B cell (primary cell): ENCODE measurements around the gene WDR41. TPM values are rescaled to one million over a fixed set of nuclear protein-coding genes. Genes with fewer than 3 reads are reported as not detected.
"Not testable (repeated sequence)": the region's sequence is repeated elsewhere in the genome, so short reads cannot be mapped to it uniquely, and the experiment has no call there.

Source experiments
- ATAC-seq: fragments of 200-7000 bp; cut with Tn5 transposase; one replicate; pipeline ENCODE4 v1.10.0; 2021; ENCODE audit warnings: low read depth, mild to moderate bottlenecking, moderate number of reproducible peaks, moderate library complexity
- CTCF ChIA-PET: fragments of 350-600 bp; sonication (Branson Sonifier 250); formaldehyde crosslinking; loops from one replicate; lab custom pipeline; 2021; ENCODE audit warnings: antibody characterized with exemption, inconsistent platforms; lab: Charles Lee
- POLR2A ChIA-PET: fragments of 350-600 bp; sonication (Branson Sonifier 250); formaldehyde crosslinking; loops from one replicate; lab custom pipeline; 2021; ENCODE audit warnings: antibody characterized with exemption; lab: Charles Lee
- DNase-seq: peaks from one replicate; pipeline ENCODE4 v3.0.0; 2013
- H2AFZ ChIP-seq: 2 replicates; pipeline ENCODE4 v1.6.1; 2012; ENCODE audit warnings: mild to moderate bottlenecking, low read depth, low read length; ENCODE audit not compliant: insufficient read depth, poor library complexity, severe bottlenecking
- H3K27ac ChIP-seq, 2 donors: 1 replicate in 1 of 2; 2 replicates in 1 of 2; pipeline ENCODE4 v1.5.1; 2012 to 2013; ENCODE audit warnings: low read length in 2 of 2, mild to moderate bottlenecking in 2 of 2, moderate library complexity in 1 of 2
- H3K27me3 ChIP-seq, 4 experiments: fragments of 200-600 bp in 1 of 4; sonication (generic) in 1 of 4; replicated peaks in 1 of 4; 1 replicate in 2 of 4; 2 replicates in 2 of 4; pipeline versions ENCODE4 v1.6.1 to v1.7.0; 2013 to 2016; ENCODE audit warnings: low read length in 3 of 4, mild to moderate bottlenecking in 2 of 4, mixed read lengths in 1 of 4, moderate library complexity in 1 of 4; ENCODE audit not compliant: insufficient read depth in 4 of 4, control insufficient read depth in 3 of 4; ENCODE audit errors: control extremely low read depth in 1 of 4
- H3K36me3 ChIP-seq, 2 experiments: replicated peaks in 1 of 2; 1 replicate in 1 of 2; 2 replicates in 1 of 2; pipeline versions ENCODE4 v1.6.1 to v1.7.1; 2013; ENCODE audit warnings: low read length in 1 of 2; ENCODE audit not compliant: insufficient read depth in 2 of 2, control insufficient read depth in 1 of 2; ENCODE audit errors: control extremely low read depth in 1 of 2, extremely low read depth in 1 of 2
- H3K4me1 ChIP-seq, 2 donors: fragments of 200-600 bp in 1 of 2; sonication (generic) in 1 of 2; 1 replicate in 1 of 2; 2 replicates in 1 of 2; pipeline versions ENCODE4 v1.5.1 to v1.6.1; 2013 to 2017; ENCODE audit warnings: low read length in 2 of 2; ENCODE audit not compliant: control insufficient read depth in 2 of 2, insufficient read depth in 2 of 2
- H3K4me2 ChIP-seq: replicated peaks from 2 replicates; pipeline ENCODE3; 2012; ENCODE audit warnings: mild to moderate bottlenecking, low read depth, low read length; ENCODE audit not compliant: poor library complexity, severe bottlenecking
- H3K4me3 ChIP-seq, 5 experiments: fragments of 200-600 bp in 1 of 5; sonication (generic) in 1 of 5; 1 replicate in 3 of 5; 2 replicates in 2 of 5; pipeline versions ENCODE4 v1.5.1 to v1.7.0; 2011 to 2016; ENCODE audit warnings: low read length in 4 of 5, mild to moderate bottlenecking in 4 of 5, low read depth in 2 of 5, control low read depth in 1 of 5, moderate library complexity in 1 of 5; ENCODE audit not compliant: insufficient read depth in 1 of 5; ENCODE audit errors: control extremely low read depth in 1 of 5, extremely low read depth in 1 of 5
- H3K79me2 ChIP-seq: fragments of 200-600 bp; sonication (generic); one replicate; pipeline ENCODE4 v1.6.0; 2016; ENCODE audit warnings: low read length; ENCODE audit not compliant: control insufficient read depth, insufficient read depth
- H3K9ac ChIP-seq: fragments of 200-600 bp; sonication (generic); 2 replicates; pipeline ENCODE4 v1.6.1; 2017; ENCODE audit warnings: mild to moderate bottlenecking, low read length, moderate library complexity
- H3K9me3 ChIP-seq, 3 donors: one replicate each; pipeline versions ENCODE4 v1.6.1 to v1.7.1; 2013; ENCODE audit warnings: low read length in 2 of 3; ENCODE audit not compliant: control insufficient read depth in 2 of 3, insufficient read depth in 1 of 3; ENCODE audit errors: control extremely low read depth in 1 of 3
- H4K20me1 ChIP-seq: 2 replicates; pipeline ENCODE4 v1.6.0; 2012; ENCODE audit warnings: mild to moderate bottlenecking, low read length; ENCODE audit not compliant: insufficient read depth, control insufficient read depth, poor library complexity, severe bottlenecking
- H3K27ac Mint-ChIP-seq: one replicate; pipeline ENCODE4 v1.8.0; 2021; ENCODE audit warnings: mixed read lengths
- H3K27me3 Mint-ChIP-seq: one replicate; pipeline ENCODE4 v1.8.0; 2021; ENCODE audit warnings: mixed read lengths
- H3K4me1 Mint-ChIP-seq: one replicate; pipeline ENCODE4 v1.8.0; 2021; ENCODE audit warnings: mixed read lengths
- H3K4me3 Mint-ChIP-seq: one replicate; pipeline ENCODE4 v1.8.0; 2021; ENCODE audit warnings: mixed read lengths
- H3K9me3 Mint-ChIP-seq: one replicate; pipeline ENCODE4 v1.8.0; 2022; ENCODE audit warnings: mixed read lengths; ENCODE audit not compliant: insufficient read depth
- EZH2 ChIP-seq: IDR thresholded peaks from 2 replicates; pipeline ENCODE4 v1.6.1; 2012; ENCODE audit warnings: borderline replicate concordance, low read depth, mild to moderate bottlenecking, moderate library complexity, low read length; ENCODE audit not compliant: insufficient read depth, poor library complexity, severe bottlenecking
- WGBS: methylation state at CpG from one replicate; pipeline ENCODE4 v1.1.5; 2013; ENCODE audit warnings: missing lambda C conversion rate; ENCODE audit not compliant: insufficient coverage; 5-methylcytosine and 5-hydroxymethylcytosine counted together
- intact Hi-C: fragments of 100-400 bp; cut with micrococcal nuclease; formaldehyde crosslinking; loops from one replicate; pipeline ENCODE4 v1.10.0; 2022
- polyA plus RNA-seq: library from polyadenylated mRNA; depleted of rRNA; stranded (reverse); fragments of >200 nt; gene quantifications from 2 replicates; pipeline ENCODE4 v1.2.3, GENCODE V29; 2012
- total RNA-seq, 2 donors: library from RNA; stranded (reverse); fragments of 120-200 nt in 1 of 2; gene quantifications; 1 replicate in 1 of 2; 2 replicates in 1 of 2; pipeline versions ENCODE4 v1.2.3 to v1.2.4, GENCODE V29; 2013 to 2022
- TF ChIP-seq, protein P1 (sequence below): fragments of 200-600 bp; IDR thresholded peaks from one replicate; pipeline ENCODE4 v1.8.0; 2022; ENCODE audit warnings: antibody characterized with exemption, mild to moderate bottlenecking

The WDR41 gene
- total and polyA plus RNA-seq, 2 donors (not counting 1 experiment from before 2014, with no cell fraction given) = 9.0 to 30.6 TPM

- Histone ChIP-seq H3K36me3 (no peaks in the 10 kb centered on the region), H3K4me3 (no peak overlapping the region), H4K20me1 (no peaks in the 10 kb centered on the region), H3K4me2 (no peak overlapping the region), H3K27me3 (no peaks in the 10 kb centered on the region), H3K4me1 (no peaks in the 10 kb centered on the region), H3K27ac (no peak overlapping the region), H2AFZ (no peak overlapping the region), H3K9ac (no peak overlapping the region), H3K9me3 (no peaks in the 10 kb centered on the region), H3K79me2 (no peaks in the 10 kb centered on the region)
- H3K4me1 Mint-ChIP-seq = no peaks in the 10 kb centered on the region
- POLR2A ChIA-PET = no interaction called here
- no peak overlapping the region for H3K4me3 Mint-ChIP-seq
- no peak for ATAC-seq
- H3K9me3 Mint-ChIP-seq = no peaks in the 10 kb centered on the region
- TF ChIP-seq, protein P1, sequence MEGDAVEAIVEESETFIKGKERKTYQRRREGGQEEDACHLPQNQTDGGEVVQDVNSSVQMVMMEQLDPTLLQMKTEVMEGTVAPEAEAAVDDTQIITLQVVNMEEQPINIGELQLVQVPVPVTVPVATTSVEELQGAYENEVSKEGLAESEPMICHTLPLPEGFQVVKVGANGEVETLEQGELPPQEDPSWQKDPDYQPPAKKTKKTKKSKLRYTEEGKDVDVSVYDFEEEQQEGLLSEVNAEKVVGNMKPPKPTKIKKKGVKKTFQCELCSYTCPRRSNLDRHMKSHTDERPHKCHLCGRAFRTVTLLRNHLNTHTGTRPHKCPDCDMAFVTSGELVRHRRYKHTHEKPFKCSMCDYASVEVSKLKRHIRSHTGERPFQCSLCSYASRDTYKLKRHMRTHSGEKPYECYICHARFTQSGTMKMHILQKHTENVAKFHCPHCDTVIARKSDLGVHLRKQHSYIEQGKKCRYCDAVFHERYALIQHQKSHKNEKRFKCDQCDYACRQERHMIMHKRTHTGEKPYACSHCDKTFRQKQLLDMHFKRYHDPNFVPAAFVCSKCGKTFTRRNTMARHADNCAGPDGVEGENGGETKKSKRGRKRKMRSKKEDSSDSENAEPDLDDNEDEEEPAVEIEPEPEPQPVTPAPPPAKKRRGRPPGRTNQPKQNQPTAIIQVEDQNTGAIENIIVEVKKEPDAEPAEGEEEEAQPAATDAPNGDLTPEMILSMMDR = no peak
- TF ChIP-seq EZH2 = no peak
- CTCF ChIA-PET = no interaction called here
- 95% methylated on average over 2 of the region's 3 CpGs for WGBS
- intact Hi-C loops = no loop called here
- H3K27me3 Mint-ChIP-seq = no peaks in the 10 kb centered on the region
- no peak for DNase-seq
- H3K27ac Mint-ChIP-seq = no peak overlapping the region
Observed at GRCh38 chr5:77390221-77390620, 101.9 kb downstream of the WDR41 start.

GRCh38 chr5:77389746-77390145, 102.4 kb downstream of the WDR41 start:
- no peak overlapping the region for H3K4me3 Mint-ChIP-seq
- intact Hi-C loops = no loop called here
- Histone ChIP-seq H2AFZ (no peak overlapping the region), H4K20me1 (no peaks in the 10 kb centered on the region), H3K36me3 (no peaks in the 10 kb centered on the region), H3K4me2 (no peak overlapping the region), H3K4me1 (no peaks in the 10 kb centered on the region), H3K9ac (no peak overlapping the region), H3K79me2 (no peaks in the 10 kb centered on the region), H3K4me3 (no peak overlapping the region), H3K27me3 (no peaks in the 10 kb centered on the region), H3K27ac (no peak overlapping the region), H3K9me3 (no peaks in the 10 kb centered on the region)
- WGBS = no CpG with 5 or more reads among the region's 2 CpGs
- ChIA-PET CTCF (no interaction called here), POLR2A (no interaction called here)
- ATAC-seq = no peak
- DNase-seq = no peak
- no peaks in the 10 kb centered on the region for H3K9me3 Mint-ChIP-seq
- H3K27me3 Mint-ChIP-seq = no peaks in the 10 kb centered on the region
- no peaks in the 10 kb centered on the region for H3K4me1 Mint-ChIP-seq
- no peak for TF ChIP-seq EZH2
- TF ChIP-seq, protein P1 = no peak
- no peak overlapping the region for H3K27ac Mint-ChIP-seq

- H3K27ac ChIP-seq, H3K9me3 ChIP-seq, H3K36me3 ChIP-seq, intact Hi-C loops, H3K27me3 ChIP-seq, H3K4me1 ChIP-seq, H2AFZ ChIP-seq, H4K20me1 ChIP-seq, H3K9me3 Mint-ChIP-seq, H3K9ac ChIP-seq, H3K79me2 ChIP-seq, H3K4me2 ChIP-seq, H3K4me3 Mint-ChIP-seq, H3K27me3 Mint-ChIP-seq, POLR2A ChIA-PET, CTCF ChIA-PET, DNase-seq, H3K4me3 ChIP-seq, H3K4me1 Mint-ChIP-seq, ATAC-seq, H3K27ac Mint-ChIP-seq: not testable (repeated sequence)
- WGBS = no CpG with 5 or more reads among the region's 1 CpG
Observed at GRCh38 chr5:77386340-77386739, 105.8 kb downstream of the WDR41 start.
